ENCODE data around the gene CAMTA1.

Gene CAMTA1

DNA sequence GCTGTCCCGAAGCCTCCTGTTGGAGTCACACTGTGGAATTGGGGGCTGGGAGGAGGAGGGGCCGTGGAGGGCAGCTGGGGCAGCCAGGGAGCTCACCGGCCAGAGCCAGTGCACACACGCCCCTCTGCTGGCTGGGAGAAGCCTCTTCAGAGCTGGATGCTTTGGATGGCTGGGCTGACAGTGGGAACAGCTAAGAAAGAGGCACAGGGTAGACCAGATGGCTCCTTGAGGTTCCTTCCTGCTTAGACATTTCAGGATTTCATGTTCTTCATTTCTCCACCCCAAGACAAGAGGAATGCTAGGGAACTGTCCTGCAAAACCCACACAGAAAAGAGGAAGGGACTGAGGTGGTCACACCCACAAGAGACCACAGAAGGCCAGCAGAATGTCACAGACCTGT, 731.1 kb downstream of the CAMTA1 start:
- DNase-seq: no peak

- no peak for DNase-seq
Observed at GRCh38 chr1:7516929-7517328, 731.7 kb downstream of the CAMTA1 start.

DNA sequence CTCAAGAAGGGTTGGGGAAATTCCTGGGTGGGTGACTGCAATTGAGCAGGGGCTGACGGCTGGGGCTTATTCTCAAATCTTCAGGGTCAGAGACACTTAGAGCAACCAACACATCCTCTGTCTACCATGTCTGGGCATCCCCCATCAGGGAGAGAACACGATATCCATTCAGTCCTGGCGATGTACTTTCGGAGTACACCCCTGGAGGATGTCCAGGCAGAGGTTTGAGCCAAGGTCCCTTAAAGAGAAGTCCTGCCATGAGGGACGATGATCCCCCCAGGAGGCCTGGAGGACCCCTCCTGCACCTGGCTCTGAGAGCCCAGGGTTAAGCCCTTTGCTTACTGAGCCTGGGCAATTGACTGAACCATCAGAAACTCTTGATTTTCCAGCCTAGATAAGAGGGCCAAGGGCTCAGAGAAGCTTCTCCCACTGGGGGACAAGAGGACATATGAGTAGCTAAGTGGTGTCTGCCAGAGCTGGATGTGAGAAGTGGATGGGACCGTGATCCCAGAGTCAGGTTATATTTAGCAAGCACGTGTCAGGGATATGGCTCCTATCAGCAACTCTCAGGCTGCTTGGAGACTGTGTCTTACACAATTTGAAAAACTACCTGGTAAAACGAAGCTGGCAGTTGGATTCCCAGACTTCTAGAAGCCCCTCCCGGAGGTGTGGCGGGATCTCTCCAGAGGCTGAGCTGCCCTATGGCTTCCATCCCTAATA, 732.5 kb downstream of the CAMTA1 start:
- no peak for DNase-seq

DNA sequence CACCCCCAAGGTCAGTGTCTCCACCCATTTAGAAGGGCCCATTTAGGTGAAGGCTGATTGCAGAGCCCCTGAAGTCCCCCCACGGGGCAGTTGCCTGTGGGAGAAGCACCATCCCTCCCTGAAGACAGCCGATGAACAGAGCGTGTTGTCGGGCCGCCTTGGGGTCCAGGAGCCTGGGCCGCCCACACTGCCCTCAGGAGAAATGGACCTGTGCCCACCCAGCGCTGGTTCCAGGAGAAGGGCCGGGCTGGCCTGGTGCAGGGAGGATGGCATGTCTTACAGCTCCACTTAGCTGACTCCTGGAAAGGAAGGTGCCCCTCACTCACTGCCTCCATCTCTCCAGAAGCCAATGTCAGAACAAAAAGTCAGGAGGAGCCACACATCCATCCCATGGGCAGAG, 733.2 kb downstream of the CAMTA1 start:
- DNase-seq: no peak

DNA sequence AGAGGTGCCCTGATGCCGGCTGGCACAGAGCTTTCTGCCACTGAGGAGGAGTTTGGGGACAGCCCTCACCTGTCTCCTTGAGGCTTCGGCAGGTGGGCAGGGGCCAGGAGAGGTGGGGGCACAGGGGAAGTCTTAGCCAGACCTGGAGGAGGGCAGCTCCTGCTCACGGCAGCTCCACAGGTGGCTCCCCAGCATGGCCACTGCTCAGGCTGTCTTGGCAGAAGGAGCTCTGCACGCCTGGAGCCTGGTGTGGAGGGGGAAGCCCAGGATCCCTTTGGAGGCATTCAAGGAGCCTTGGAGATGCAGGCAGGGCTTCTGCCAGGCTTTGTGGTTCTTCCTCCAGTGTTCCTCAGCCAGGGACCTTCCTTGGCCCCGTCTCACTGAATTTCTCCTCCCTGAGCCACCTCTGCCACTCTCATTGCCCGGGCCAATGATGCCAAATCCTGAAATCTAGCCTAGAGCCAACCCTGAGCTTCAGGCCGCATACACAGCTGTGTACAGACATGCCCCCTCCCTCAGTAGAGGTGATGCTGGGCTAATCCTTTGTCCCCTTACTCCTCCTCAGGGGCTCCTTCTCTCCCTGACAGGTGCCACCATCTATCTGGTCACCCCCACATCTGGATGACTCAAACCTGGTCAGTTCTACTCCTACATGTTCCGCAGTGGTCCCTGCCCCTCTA, 734.1 kb downstream of the CAMTA1 start:
- DNase-seq: no peak

DNA sequence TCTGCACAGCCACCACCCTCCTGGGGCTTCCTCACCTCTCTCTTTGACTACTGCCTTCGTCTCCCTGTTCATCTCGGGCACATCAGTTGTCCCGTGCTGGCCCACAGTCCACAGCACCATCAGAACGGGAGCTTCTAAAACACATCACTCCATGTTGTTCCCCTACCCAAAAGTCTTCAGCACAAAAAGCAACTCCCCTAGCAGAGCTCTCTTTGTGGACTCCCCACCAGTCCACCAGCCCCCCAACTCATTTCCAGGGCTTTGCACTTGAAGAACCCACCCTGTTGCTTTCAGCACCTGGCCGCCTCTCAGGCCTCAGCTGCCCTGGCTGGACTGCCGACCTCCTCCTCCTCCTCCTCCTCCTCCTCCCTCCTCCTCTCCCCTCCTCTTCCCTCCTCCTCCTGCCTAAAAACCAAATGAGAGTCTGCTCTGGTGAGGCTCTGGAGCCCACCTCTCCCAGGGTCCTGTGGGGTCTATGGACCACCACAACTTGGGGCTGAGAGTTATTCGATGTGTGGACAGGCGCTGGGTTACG, 734.7 kb downstream of the CAMTA1 start:
- no peak for DNase-seq

GRCh38 chr1:7520496-7520895, 735.2 kb downstream of the CAMTA1 start:
- no peak for DNase-seq

- no peak for DNase-seq
Observed at GRCh38 chr1:7524341-7525337, 739.4 kb downstream of the CAMTA1 start.

DNA sequence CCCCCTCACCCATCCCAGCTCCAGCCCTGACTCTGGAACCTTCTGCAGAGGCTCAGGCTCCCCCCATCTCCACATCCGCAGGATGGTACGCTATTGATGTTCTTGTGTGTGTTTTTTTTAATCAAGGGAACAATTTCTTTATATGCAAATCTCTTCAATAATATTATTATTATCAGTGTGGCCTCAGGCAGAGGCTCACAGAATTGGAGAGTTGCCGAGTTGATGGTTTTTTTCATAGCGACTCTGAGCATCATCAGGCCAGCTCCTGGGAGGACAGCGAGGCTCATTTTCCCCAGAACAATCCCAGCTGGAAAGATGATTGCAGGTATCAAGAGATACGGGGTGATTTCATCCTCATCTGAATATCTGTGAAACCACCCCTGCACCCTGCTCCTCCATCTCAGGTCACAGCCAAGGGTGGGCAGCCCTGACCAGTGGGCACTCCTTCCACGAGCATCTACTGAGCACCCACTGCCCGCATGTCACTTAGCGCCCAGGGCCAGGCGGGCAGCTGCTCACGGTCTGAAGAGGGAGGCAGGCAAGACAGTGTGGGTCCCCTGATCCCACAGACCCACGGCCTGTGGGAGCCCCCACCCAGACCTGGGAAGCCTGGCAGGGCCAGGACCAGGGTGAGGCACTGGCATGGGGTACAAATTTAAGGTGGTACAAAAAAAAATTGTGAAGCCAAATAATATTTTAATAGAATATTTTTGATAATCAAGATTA, 740.2 kb downstream of the CAMTA1 start:
- DNase-seq: no peak

GRCh38 chr1:7526196-7526866, 741.1 kb downstream of the CAMTA1 start:
- no peak for DNase-seq

- DNase-seq: no peak
Observed at GRCh38 chr1:7526867-7527732, 741.8 kb downstream of the CAMTA1 start.

DNA sequence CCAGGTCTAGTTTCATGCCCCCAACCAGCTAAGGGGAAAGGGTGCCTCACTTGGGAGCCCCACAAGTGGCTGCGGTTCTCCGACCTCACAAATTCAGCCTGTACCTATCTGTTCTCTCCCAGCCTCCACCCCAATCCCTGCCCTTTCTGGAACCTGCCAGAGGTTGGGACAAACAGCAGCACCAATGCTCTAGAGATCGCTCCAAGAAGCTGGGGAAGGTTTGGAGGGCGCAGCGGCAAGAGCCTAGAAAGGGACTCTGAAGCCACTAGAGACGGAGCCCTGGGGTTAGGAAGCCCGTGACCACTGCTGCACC, 742.4 kb downstream of the CAMTA1 start:
- no peak for DNase-seq

GRCh38 chr1:7528386-7529198, 743.3 kb downstream of the CAMTA1 start:
- DNase-seq: no peak

DNA sequence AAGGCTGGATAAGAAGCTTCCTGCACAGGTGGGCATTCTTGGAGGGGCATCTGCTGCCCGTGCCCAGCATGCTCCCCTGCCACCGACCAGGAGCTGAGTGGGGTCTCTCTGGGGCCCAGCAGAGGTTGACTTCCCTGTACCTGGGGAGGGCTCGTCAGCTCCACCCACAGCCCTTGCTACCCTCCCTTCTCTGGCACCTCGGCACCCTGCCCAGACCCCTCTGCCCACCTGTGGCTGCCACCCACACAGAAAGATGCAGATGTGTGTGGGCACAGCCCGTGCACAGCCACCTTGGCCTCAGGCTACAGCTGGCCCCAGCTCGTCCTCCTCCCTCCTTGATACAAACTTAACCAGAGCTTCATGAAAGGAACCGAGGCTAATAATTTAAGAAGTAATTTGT, 744.7 kb downstream of the CAMTA1 start:
- DNase-seq: no peak

GRCh38 chr1:7531562-7532340, 746.5 kb downstream of the CAMTA1 start:
- DNase-seq: no peak

GRCh38 chr1:7533006-7533405, 747.8 kb downstream of the CAMTA1 start:
- DNase-seq: no peak

- peak; percentile 17 for DNase-seq
Observed at GRCh38 chr1:7534061-7534825, 749.0 kb downstream of the CAMTA1 start.

DNA sequence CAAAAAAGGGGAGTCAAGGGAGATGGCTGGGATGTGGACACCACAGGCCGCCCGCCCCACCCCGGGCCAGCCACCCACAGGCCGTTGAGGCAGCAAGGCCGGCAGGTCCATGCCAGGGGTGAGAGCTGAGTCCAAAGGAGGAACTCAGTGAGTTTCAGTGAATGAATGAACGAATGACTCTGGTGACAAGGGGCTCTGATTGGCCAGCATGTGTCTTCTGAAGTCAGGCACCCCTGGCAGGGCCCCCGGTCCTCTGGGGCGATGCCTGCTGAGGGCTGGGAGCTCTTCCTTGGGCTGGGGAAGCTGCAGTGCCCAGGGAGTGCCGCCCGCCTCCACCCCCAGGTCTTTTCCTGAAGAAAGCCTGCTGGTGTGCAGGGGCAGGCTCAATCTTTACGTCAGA, 749.8 kb downstream of the CAMTA1 start:
- DNase-seq: no peak

Measured in NCI-H2227 treated with DMSO at 0.1 percent for 48 hours (cell line).